ENCODE data around the gene EPS8L1.
"Not testable (repeated sequence)": the region's sequence is repeated elsewhere in the genome, so short reads cannot be mapped to it uniquely, and the experiment has no call there.

Gene EPS8L1

GRCh38 chr19:55075371-55075998 is at the start of gene EPS8L1:
Gene EPS8L1 (plus strand): TSS chr19:55075869. CDS start chr19:55076445, 576 bp downstream.
- DNase-seq = no peak

DNA sequence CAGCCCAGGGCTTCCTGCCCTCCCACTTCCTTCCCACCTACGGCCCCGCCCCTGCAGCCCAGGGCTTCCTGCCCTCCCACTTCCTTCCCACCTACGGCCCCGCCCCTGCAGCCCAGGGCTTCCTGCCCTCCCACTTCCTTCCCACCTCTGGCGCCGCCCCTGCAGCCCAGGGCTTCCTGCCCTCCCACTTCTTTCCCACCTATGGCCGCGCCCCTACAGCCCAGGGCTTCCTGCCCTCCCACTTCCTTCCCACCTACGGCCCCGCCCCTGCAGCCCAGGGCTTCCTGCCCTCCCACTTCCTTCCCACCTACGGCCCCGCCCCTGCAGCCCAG is 48.6 kb upstream of the EPS8L1 start:
- not testable (repeated sequence) for DNase-seq

- DNase-seq = no peak
These were observed 48.0 kb upstream of the EPS8L1 start for GRCh38 chr19:55027472-55028337.

DNA sequence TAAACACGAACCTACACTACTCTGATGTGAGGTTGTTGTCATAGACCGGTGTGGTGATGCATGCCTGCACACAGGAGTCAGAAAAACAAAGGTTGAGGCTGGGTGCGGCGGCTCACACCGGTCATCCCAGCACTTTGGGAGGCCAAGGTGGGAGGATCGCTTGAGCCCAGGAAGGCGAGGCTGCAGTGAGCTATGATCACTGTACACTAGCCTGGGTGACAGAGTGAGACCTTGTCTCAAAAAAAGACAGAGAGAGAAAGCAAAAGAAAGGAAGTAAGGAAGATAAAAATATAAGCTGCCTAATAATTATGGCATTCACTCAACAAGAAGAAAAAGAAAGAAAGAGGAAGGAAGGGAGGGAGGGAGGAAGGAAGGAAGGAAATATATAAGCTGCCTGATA is 46.9 kb upstream of the EPS8L1 start:
- DNase-seq = no peak

DNA sequence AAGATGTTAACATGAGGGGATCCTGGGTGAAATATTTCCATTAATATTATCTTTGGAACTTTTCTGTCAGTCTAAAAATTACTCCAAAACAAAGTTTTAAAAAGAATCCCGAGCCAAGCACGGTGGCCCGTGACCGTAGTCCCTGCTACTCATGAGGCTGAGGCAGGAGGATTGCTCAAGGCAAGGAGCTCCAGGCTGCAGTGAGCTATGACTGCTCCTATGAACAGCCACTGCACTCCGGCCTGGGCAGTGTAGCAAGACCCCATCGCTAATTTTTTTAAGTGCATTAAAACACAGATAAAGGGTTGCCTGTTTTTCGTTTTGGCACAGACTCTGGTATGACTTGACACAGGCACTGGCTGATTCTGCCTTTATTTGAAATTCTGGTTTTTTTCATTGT is 44.5 kb upstream of the EPS8L1 start:
- no peak for DNase-seq

GRCh38 chr19:55032170-55032800 is 43.4 kb upstream of the EPS8L1 start:
- no peak for DNase-seq

DNA sequence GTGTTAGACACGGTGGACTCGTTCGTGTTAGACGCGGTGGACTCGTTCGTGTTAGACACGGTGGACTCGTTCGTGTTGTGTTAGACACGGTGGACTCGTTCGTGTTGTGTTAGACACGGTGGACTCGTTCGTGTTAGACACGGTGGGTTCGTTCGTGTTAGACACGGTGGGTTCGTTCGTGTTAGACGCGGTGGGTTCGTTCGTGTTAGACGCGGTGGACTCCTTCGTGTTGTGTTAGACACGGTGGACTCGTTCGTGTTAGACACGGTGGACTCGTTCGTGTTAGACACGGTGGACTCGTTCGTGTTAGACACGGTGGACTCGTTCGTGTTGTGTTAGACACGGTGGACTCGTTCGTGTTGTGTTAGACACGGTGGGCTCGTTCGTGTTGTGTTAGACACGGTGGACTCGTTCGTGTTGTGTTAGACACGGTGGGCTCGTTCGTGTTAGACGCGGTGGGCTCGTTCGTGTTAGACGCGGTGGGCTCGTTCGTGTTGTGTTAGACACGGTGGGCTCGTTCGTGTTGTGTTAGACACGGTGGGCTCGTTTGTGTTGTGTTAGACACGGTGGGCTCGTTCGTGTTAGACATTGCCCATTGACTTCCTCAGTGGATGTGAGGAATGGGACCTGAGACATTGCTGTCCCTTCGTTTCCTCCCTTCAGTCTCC is 42.6 kb upstream of the EPS8L1 start:
- DNase-seq = not testable (repeated sequence)

DNA sequence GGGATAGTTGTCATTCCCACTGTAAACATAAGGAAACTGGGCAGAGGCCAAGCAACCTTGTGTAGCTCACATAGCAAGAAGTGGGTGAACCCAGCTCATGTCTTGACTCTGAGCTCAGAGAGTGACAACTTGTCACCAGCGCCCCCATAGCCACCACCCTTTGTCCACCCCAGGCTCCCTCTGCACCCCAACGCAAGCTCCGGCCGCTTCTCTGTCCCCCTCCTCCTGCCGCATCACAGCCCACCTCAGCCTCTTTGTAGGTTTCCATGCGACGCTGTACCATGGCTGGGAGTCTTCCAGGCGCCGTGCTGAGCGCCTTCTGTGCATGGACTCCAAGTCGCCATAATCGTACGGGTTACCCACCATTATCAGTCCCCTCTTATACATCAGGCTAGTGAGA is 40.9 kb upstream of the EPS8L1 start:
- no peak for DNase-seq

DNA sequence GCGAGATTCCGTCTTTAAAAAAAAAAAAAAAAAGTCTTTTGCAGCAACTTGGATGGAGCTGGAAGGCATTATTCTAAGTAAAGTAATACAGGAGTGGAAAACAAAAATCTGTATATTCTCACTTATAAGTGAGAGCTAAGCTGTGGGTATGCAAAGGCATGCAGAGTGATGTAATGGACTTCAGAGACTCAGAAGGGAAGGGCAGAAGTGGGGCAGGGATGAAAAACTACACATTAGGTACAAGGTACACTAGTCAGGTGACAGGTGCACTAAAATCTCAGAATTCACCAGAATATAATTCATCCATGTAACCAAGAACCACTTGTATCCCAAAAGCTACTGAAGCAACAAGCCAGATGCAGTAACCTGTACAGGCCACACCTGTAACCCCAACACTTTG is 39.6 kb upstream of the EPS8L1 start:
- no peak for DNase-seq

DNA sequence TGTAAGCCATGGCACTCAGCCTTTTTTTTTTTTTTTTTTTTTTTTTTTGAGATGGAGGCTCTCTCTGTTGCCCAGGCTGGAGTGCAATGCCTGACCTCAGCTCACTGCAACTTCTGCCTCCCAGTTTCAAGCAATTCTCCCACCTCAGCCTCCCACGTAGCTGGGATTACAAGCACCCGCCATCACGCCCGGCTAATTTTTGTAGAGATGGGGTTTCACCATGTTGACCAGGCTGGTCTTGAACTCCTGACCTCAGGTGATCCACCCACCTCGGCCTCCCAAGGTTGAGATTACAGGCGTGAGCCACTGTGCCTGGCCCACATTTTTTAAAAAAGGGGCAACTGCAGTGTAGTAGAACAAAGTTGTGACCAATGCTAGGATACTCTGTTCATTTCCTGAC is 38.1 kb upstream of the EPS8L1 start:
- DNase-seq = not testable (repeated sequence)

DNA sequence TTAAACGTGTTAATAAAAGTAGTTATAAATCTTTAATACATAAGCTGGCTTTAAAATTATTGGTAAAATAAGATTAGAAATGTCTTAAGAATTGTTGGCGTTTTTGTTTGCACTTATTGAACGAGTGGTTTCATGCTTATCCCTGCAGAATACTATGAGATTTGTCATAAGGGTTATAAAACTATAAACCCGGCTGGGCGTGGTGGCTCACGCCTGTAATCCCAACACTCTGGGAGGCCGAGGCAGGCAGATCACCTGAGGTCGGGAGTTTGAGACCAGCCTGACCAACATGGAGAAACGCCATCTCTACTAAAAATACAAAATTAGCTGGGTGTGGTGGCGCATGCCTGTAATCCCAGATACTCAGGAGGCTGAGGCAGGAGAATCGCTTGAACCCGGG is 35.0 kb upstream of the EPS8L1 start:
- not testable (repeated sequence) for DNase-seq

- DNase-seq = no peak
These were observed 34.4 kb upstream of the EPS8L1 start for GRCh38 chr19:55041244-55041626.

GRCh38 chr19:55041627-55042343 is 33.9 kb upstream of the EPS8L1 start:
- peak in 1 of 2 experiments; percentile 23 for DNase-seq

DNA sequence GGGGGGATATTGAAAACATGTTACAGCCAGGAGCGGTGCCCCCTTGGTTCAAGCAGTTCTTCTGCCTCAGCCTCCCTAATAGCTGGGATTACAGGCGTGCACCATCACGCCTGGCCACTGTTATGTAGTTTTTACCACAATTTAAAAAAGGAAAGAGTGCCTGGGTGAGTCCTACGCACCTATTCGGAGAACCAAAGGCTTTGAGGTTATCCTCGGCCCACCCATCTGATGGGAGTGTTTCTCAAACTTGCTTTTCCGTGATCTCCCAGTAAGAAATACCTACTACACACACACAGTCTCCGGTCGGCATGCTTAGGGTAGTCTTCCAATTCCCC is 33.4 kb upstream of the EPS8L1 start:
- DNase-seq = no peak

DNA sequence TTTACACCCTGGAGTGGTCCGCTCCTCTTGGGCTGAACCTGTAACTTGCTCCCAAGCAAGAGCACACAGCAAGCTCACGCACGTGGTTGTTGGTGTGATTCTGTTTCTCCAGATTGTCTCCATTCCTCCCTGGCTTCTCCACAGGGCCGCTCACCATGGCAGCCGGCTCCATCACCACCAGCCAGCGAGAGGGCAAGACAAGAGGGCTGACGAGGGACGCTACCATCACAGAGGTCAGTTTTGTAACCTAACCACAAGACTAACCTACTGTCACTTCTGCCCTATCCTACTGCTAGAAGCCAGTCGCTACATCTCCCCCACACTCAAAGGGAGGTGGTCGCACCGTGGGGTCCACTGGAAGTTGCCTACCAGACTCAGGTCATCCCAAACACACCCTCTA is 33.0 kb upstream of the EPS8L1 start:
- DNase-seq = no peak

DNA sequence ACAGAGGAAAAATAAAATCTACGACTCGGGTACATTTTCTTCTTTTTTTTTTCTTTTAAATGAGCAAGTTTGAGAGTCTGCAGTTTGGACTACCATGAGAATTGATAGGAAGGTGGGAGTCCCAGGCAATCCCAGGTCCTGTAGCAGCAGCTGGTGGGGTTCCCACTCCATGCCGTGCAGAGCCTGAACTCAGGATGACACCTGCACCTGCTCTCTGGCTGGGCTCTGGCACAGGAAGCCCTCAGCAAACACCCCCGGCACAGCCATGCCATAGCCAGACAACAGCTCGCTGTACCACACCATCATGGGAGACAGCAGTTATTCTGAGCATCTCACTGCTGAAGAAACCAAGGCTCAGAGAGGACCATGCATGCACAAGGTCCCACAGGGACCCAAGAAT is 31.4 kb upstream of the EPS8L1 start:
- DNase-seq = no peak

DNA sequence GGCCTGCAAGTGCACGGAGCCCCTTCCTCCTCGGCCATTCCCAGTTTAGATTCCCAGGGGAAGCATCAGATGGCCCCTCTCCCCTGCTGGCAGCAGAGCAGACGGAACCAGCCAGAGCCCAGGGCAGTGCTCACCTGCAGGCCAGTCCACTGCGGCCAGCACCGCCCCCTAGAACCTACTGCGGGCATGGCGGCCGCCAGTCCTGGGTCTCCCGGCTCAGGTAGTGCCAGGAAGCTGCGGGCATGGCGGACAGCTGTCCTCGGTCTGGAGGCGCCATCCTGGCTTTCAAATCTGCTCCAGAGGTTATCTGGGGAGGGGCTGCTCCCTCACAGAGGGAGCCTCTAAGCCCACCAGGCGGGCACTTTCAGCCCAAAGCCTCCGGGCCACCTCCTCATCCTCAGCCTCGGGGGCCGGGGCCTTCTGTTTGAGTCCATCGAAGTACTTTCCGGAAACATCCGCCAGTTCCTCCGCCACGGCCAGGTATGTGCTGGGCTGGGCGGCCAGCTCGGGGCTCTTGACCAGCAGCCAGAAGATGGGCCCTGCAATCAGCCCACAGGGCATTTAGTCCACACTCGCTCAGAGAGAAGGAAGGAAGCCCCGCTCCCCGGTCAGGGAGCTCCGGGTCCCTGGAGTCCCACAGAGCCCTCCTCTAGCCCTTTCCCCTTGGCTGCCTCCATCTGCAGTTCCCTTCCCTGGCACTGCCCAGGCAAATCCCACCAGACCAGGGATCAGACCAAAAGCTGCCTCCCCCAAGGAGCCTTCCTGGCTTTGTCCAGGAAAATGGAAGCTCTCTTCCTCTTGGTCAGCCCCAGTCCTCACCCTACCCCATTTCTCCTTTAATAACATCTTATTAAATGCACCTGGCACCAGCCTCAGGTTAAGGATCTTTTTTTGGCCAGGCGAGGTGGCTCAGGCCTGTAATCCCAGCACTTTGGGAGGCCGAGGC is 30.6 kb upstream of the EPS8L1 start:
- no peak for DNase-seq

- DNase-seq = no peak
These were observed 28.6 kb upstream of the EPS8L1 start for GRCh38 chr19:55046975-55047622.

- no peak for DNase-seq
These were observed 27.7 kb upstream of the EPS8L1 start for GRCh38 chr19:55047951-55048350.

DNA sequence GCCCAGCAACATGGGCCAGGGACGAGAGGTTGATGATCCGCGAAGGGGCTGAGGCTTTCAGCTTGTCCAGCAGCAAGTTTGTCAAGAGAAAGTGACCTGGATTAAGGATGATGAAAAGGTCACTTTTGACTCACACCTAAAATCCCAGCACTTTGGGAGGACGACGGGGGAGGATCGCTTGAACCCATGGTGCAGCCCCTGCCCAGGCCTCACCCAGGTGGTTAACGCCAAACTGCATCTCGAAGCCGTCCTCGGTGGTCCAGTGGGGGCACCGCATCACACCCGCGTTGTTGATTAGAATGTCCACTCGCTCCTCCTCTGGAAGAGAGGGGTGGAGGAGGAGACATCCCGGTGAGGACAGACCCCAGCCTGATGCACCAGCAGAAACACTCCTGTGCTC is 27.2 kb upstream of the EPS8L1 start:
- no peak for DNase-seq
